Kidney (tissue), 14 donors: ENCODE measurements around the gene PSMB5. TPM values are rescaled to one million over a fixed set of nuclear protein-coding genes. Genes with fewer than 3 reads are reported as not detected.
"Not testable (repeated sequence)": the region's sequence is repeated elsewhere in the genome, so short reads cannot be mapped to it uniquely, and the experiment has no call there.

Source experiments
- DNase-seq, 5 donors: peaks; one replicate each; pipeline ENCODE4 v3.0.0-alpha.2; 2013 to 2020
- FAIRE-seq: peaks from 2 replicates; lab custom pipeline; 2012; peaks lifted over from hg19 to GRCh38; lab: Jason Lieb, UNC
- H3K27ac ChIP-seq, 2 donors: one replicate each; pipeline ENCODE4 v1.7.0; 2013; ENCODE audit warnings: low read depth in 2 of 2, low read length in 2 of 2, inconsistent platforms in 1 of 2
- H3K27me3 ChIP-seq: one replicate; pipeline ENCODE4 v1.7.1; 2013; ENCODE audit warnings: low read length, inconsistent platforms; ENCODE audit not compliant: control insufficient read depth, insufficient read depth
- H3K36me3 ChIP-seq, 3 donors: one replicate each; pipeline versions ENCODE4 v1.7.0 to v1.7.1; 2013; ENCODE audit warnings: low read length in 3 of 3, control low read depth in 1 of 3, inconsistent platforms in 1 of 3; ENCODE audit not compliant: insufficient read depth in 3 of 3, control insufficient read depth in 2 of 3
- H3K4me1 ChIP-seq, 3 donors: one replicate each; pipeline versions ENCODE4 v1.7.0 to v1.7.1; 2013; ENCODE audit warnings: low read length in 3 of 3, inconsistent platforms in 1 of 3, low read depth in 1 of 3; ENCODE audit not compliant: control insufficient read depth in 2 of 3, insufficient read depth in 2 of 3
- H3K4me3 ChIP-seq, 3 donors: one replicate each; pipeline versions ENCODE4 v1.7.0 to v1.8.1; 2013; ENCODE audit warnings: low read length in 3 of 3, control low read depth in 1 of 3, inconsistent platforms in 1 of 3
- H3K9ac ChIP-seq, 3 donors: one replicate each; pipeline versions ENCODE4 v1.7.0 to v1.7.1; 2013; ENCODE audit warnings: low read length in 3 of 3, control low read depth in 1 of 3, inconsistent platforms in 1 of 3
- H3K9me3 ChIP-seq, 3 donors: one replicate each; pipeline versions ENCODE4 v1.7.0 to v1.7.1; 2013; ENCODE audit warnings: low read length in 3 of 3, control low read depth in 1 of 3, inconsistent platforms in 1 of 3; ENCODE audit not compliant: control insufficient read depth in 2 of 3, insufficient read depth in 1 of 3
- CTCF ChIP-seq: IDR thresholded peaks from 3 replicates; pipeline ENCODE4 v1.5.1; 2012; ENCODE audit warnings: mild to moderate bottlenecking, moderate library complexity, borderline replicate concordance; ENCODE audit not compliant: insufficient read depth; ENCODE audit errors: extremely low read depth
- intact Hi-C: fragments of 100-400 bp; cut with DNase I; formaldehyde crosslinking; loops from one replicate; pipeline ENCODE4 v1.11.1; 2022
- polyA plus RNA-seq: library from polyadenylated mRNA; stranded (reverse); fragments of 350-450 nt; fragmentation: Illumina TruSeq; extraction: RNeasy Lipid Tissue Mini Kit (QIAGEN cat#74804); gene quantifications from one replicate; pipeline ENCODE4 v1.2.3, GENCODE V29; 2014; ENCODE audit warnings: low read depth, low replicate concordance; ENCODE audit not compliant: insufficient read depth
- total RNA-seq: library from RNA; stranded (reverse); fragmentation: NEBNext Ultra II Directional; extraction: Animal tissue kit (Norgen Biotek cat#: 25700); gene quantifications from one replicate; pipeline ENCODE4 v1.2.1, GENCODE V29; 2021
- donor health status: control.
- donor health status: control.
- donor health status: control.
- donor health status: control.
- donor health status: control.
- donor health status: DM: yes; HTN: yes; CAD: no.
- donor health status: Normal renal cell carcinoma (clear cell type).

The PSMB5 gene
- total and polyA plus RNA-seq, 2 donors from 2014 or later, result 87.1 to 190 TPM

GRCh38 chr14:23015618-23016017, 19.1 kb downstream of the PSMB5 start:
- no peak for FAIRE-seq

GRCh38 chr14:23013749-23014054, 21.0 kb downstream of the PSMB5 start:
- intact Hi-C loops, H3K9me3 ChIP-seq, H3K4me3 ChIP-seq, H3K27me3 ChIP-seq, DNase-seq, H3K36me3 ChIP-seq, FAIRE-seq, H3K9ac ChIP-seq, H3K27ac ChIP-seq, H3K4me1 ChIP-seq: not testable (repeated sequence)

More at GRCh38 chr14:23015618-23016017, 19.1 kb downstream of the PSMB5 start:
- intact Hi-C loops, result no loop called here
- Histone ChIP-seq H3K9me3 (no peaks in the 10 kb centered on the region), H3K27me3 (no peaks in the 10 kb centered on the region), H3K4me1 (no peaks in the 10 kb centered on the region), H3K9ac (no peak overlapping the region), H3K36me3 (no peaks in the 10 kb centered on the region), H3K4me3 (no peak overlapping the region), H3K27ac (no peak overlapping the region)
- TF ChIP-seq CTCF, result no peak
- peak in 1 of 5 donors; percentile 3 for DNase-seq

GRCh38 chr14:23013054-23013748, 21.5 kb downstream of the PSMB5 start:
- H3K36me3 ChIP-seq, result no peaks in the 10 kb centered on the region
- no peaks in the 10 kb centered on the region for H3K9me3 ChIP-seq
- peaks cover 0 to 2% (median 0%) of the 10 kb centered on the region in 3 donors for H3K4me1 ChIP-seq
- no peak for TF ChIP-seq CTCF
- FAIRE-seq (no peak), DNase-seq (no peak)
- H3K9ac ChIP-seq, result no peak overlapping the region
- no peaks in the 10 kb centered on the region for H3K27me3 ChIP-seq
- intact Hi-C loops, result no loop called here
- no peak overlapping the region for H3K27ac ChIP-seq
- no peak overlapping the region for H3K4me3 ChIP-seq

- no peak for TF ChIP-seq CTCF
- no peaks in the 10 kb centered on the region for H3K27me3 ChIP-seq
- H3K9ac ChIP-seq, result peak within 1 kb of the TSS; percentile 25 to 77 (median 60)
- intact Hi-C loops, result no loop called here
- FAIRE-seq, result no peak
- H3K4me1 ChIP-seq, result peaks cover 2 to 11% (median 3%) of the 10 kb centered on the region in 3 donors
- no peaks in the 10 kb centered on the region for H3K36me3 ChIP-seq
- DNase-seq, result peak; percentile 84 to 94 (median 91)
- no peaks in the 10 kb centered on the region for H3K9me3 ChIP-seq
- peak within 1 kb of the TSS; percentile 82 to 87 (median 83) for H3K4me3 ChIP-seq
- H3K27ac ChIP-seq, result peak within 1 kb of the TSS; percentile 79 to 82
These were observed 24.6 kb downstream of the PSMB5 start, which contains the start of gene C14orf93 for GRCh38 chr14:23009939-23010726. C14orf93 (minus strand) TSS chr14:23010143; CDS start chr14:22999023, 11,120 bp downstream.
